ENCODE data around the gene FPGS. TPM values are rescaled to one million over a fixed set of nuclear protein-coding genes. Genes with fewer than 3 reads are reported as not detected.
A peak's percentile ranks its signal among the peaks of the same experiment; 100 is the strongest.
"Not testable (repeated sequence)": the region's sequence is repeated elsewhere in the genome, so short reads cannot be mapped to it uniquely, and the experiment has no call there.

Gene FPGS
- total RNA-seq, 2 donors from 2014 or later = 96.0 to 150 TPM

DNA sequence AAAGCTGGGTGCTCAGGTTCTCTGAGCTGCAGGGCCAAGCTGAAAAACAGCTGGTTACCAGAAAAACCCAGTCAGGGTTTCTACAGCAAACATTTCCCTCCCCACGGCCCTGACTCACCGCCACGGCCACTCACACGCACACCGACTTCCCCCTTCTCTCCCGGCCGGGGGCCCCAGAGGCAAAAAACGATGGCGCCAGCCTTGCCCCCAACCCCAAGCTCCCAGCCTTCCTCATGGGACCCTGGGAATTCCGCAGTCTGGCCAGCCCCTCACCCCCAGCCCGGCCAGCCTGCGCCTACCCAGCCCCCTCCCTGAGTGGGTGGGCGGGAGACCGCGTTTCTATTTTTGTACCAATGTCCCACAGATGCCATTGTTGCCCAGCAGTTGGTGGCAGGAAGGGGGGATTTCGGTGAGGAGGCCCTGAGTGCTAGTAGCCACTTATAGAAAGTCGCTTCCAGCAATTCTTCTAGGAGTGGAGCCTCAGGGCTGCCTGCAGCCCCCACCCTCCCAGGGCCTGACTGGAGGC, 33.4 kb downstream of the FPGS start:
- Mint-ChIP-seq H3K27ac (peak overlapping the region in 1 of 2 donors; percentile 72), H3K4me1 (ENCODE audit: low read depth in 2 of 2) (peaks cover 0 to 2% of the 10 kb centered on the region in 2 donors), H3K27me3 (no peaks in the 10 kb centered on the region), H3K4me3 (no peak overlapping the region), H3K9me3 (no peaks in the 10 kb centered on the region), H3K36me3 (no peaks in the 10 kb centered on the region)
- ATAC-seq (peak; percentile 9 to 55), DNase-seq (ENCODE audit: low spot score) (no peak)

DNA sequence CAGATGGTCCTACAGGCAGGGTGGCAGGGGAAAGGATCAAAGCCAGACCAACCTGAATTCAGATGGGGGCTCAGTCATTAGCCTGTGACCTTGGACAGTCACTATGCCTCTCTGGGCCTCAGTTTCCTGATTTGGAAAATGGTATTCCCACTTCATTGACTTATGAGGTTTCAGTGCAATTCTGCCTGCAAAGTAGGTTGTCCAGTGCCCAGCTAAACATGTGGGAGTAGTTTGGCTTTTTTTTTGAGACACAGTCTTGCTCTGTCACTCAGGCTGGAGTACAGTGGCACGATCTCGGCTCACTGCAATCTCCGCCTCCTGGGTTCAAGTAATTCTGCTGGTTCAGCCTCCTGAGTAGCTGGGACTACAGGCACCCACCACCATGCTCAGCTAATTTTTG, 33.9 kb downstream of the FPGS start:
- not testable (repeated sequence) for H3K27ac Mint-ChIP-seq; H3K27me3 Mint-ChIP-seq; DNase-seq (ENCODE audit: low spot score); H3K4me1 Mint-ChIP-seq (ENCODE audit: low read depth in 2 of 2); H3K9me3 Mint-ChIP-seq; H3K4me3 Mint-ChIP-seq; ATAC-seq; H3K36me3 Mint-ChIP-seq

DNA sequence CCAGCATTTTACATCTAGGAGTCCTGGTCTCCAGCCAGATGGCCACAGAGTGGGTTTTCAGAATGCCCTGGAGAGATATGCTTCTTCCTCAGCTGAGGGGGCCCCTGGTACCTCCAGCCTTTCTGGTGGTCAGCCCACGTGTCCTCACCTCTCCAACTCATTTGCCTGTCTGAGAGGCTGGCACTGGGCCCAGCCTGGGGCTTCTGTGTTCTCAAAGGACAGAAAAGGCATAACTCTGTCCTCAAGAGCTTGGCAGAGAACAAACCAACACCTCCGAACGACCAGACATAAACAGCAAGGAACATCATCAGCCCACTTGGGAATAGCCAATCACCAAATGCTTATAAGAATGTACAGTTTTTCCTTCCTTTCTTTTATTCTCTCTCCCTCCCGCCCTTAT, 34.7 kb downstream of the FPGS start:
- Mint-ChIP-seq H3K9me3 (no peaks in the 10 kb centered on the region), H3K27ac (no peak overlapping the region), H3K36me3 (no peaks in the 10 kb centered on the region), H3K4me3 (no peak overlapping the region), H3K4me1 (ENCODE audit: low read depth in 2 of 2) (peaks cover 0 to 2% of the 10 kb centered on the region in 2 donors), H3K27me3 (no peaks in the 10 kb centered on the region)
- ATAC-seq (no peak), DNase-seq (ENCODE audit: low spot score) (no peak)

DNA sequence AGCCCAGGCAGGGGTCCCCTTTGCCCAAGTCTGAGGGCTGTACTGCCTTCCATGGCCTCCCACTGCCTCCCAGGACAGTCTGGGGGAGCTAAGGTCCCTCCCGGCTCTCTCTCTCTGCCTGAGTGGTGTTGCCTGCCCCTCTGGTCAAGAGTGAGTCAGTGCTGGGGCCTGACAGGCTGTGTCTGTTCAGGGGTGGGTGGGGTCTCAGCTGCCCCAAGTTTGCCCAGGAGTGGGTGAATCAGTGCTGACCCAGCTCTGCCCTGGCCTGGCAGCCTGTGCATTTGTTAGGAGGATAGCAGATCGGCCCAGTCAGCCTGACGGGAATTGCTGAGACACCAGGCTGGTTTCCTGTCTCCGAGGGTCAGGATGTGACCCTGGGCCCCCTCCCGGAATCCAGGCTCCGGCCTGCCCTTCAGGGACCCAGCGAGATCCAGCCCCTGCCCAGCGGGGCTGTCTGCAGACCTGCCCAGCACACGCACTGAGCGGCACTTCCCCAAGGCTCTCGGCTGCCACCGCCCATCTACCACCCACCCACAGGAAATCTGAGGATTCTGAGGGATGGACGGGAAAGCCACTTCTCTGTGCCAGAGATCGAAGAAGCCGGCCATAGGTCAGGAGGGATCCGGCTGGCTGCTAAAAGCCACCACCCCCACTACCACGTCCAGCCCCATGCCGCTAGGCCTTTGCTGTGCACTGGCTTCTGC, 35.8 kb downstream of the FPGS start:
- Mint-ChIP-seq H3K27ac (no peak overlapping the region), H3K27me3 (no peaks in the 10 kb centered on the region), H3K9me3 (no peaks in the 10 kb centered on the region), H3K36me3 (no peaks in the 10 kb centered on the region), H3K4me3 (no peak overlapping the region), H3K4me1 (ENCODE audit: low read depth in 2 of 2) (no peaks in the 10 kb centered on the region)
- ATAC-seq (peak; percentile 17 to 29), DNase-seq (ENCODE audit: low spot score) (no peak)

DNA sequence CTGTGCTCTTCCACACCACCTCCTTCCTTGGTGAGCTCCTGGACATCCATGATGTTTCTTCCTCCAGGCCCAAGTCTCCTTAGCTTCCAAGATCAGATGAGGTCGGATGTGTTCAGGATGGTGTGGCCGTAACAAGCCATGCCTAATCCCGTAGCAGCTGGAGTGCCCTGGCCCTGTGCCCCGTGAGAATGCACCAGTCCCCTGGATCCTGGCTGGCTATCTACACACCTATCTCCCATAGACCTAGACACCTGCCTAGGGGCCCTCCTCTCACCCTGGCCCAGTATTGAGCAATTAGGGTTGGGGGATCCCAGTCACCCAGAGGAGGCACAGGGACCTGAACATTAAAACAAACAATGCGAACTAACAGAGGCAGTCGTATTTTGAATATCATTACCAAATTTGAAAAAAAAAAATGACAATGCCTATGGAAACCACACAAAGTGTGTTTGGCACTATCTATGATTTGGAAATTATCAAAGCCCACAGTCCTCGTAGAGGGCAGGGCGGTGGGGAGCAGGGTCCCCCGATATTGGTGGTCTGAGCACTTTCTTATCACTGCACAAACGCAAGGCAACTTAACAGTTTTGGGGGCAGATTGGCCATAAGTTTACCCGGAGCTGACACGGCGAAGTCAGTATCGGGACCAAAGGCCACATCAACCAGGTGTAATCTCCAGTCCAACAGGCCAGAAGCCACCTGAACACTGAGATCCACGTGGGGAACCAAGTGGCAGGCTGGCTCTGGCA, 38.6 kb downstream of the FPGS start:
- H3K27me3 Mint-ChIP-seq = no peaks in the 10 kb centered on the region
- H3K36me3 Mint-ChIP-seq = no peaks in the 10 kb centered on the region
- H3K4me1 Mint-ChIP-seq (ENCODE audit: low read depth in 2 of 2) = no peaks in the 10 kb centered on the region
- no peak overlapping the region for H3K27ac Mint-ChIP-seq
- H3K9me3 Mint-ChIP-seq = no peaks in the 10 kb centered on the region
- H3K4me3 Mint-ChIP-seq = no peak overlapping the region
- ATAC-seq (no peak), DNase-seq (ENCODE audit: low spot score) (no peak)

DNA sequence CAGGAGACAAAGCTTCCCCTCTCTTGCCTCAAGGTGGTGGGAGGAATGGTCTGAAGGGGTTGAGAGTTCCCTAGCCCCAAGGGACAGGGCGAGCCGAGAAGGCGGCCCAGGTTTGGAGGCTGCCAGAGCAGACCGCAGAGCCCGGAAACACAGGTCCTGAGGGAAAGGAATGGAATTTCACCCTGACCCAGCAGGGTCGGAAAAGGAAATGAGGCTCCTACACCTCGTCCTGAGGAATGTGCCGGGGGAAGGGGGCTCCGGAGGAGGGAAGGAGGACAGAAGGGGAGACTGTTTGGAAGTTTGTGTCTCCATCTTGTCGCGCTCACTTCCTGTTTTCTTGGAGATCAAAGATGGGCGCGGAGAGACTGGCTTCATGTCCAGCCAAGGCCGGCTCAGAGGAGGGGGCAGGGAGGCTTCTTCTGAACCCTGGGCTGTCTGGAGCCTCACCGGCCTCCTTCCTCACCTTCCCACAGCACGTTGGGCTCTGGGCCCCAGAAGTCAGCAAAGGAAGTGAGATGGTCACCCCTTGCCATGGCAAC, 42.2 kb downstream of the FPGS start:
- Mint-ChIP-seq H3K4me3 (no peak overlapping the region), H3K9me3 (peaks cover 12% of the 10 kb centered on the region), H3K4me1 (ENCODE audit: low read depth in 2 of 2) (peaks cover 6 to 8% of the 10 kb centered on the region in 2 donors), H3K36me3 (peaks cover 11% of the 10 kb centered on the region), H3K27me3 (no peaks in the 10 kb centered on the region), H3K27ac (no peak overlapping the region)
- ATAC-seq = no peak
- no peak for DNase-seq (ENCODE audit: low spot score)

DNA sequence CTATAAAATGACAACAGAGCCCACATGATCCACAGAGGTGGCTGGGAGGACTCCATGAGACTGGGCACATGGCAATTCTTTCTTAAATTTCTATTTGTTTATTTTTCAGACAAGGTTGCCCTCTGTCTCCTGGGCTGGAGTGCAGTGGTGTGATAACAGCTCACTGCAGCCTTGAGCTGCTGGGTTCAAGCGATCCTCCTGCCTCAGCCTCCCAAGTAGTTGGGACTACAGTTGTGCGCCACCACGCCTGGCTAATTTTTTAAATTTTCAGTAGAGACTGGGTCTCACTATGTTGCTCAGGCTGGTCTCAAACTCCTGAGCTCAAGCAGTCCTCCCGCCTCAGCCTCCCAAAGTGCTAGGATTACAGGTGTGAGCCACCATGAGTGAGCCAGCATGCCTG, 42.9 kb downstream of the FPGS start:
- Mint-ChIP-seq H3K36me3 (peaks cover 11% of the 10 kb centered on the region), H3K9me3 (peaks cover 12% of the 10 kb centered on the region)
- ATAC-seq; H3K4me3 Mint-ChIP-seq; DNase-seq (ENCODE audit: low spot score); H3K4me1 Mint-ChIP-seq (ENCODE audit: low read depth in 2 of 2); H3K27me3 Mint-ChIP-seq; H3K27ac Mint-ChIP-seq: not testable (repeated sequence)

DNA sequence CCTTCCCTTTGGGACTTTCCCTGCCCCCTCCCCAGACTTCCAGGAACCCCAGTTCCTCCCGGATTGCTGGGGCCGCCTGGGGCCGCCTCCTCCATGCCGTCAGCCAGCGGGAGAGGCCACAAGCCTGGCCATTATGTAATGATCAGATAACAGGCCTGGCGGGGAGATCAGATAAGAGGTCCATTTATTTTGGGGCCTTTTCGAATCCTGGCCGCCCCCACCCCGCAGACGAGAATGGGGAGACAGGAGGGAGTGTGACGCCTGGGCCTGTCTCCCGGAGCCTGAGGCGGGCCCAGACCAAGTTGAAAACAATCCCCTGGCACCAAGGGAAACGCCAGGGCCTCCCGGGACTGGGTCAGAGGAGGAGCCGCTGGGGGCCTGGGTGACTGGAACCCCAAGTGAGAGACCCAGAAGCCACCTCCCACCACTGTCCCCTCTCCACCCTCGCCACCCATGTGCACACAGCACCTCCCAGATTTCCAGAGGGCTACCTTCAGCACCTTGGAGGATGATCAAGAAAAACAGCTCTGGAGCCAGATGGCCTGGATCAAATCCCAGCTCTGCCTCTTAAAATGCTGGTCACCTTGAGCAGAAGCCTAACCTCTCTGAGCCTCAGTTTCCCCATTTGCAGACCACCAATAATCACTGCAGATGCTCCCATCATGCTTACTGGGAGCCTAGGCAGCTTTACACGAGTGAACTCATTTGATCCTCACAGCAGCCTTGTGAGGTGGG, 43.9 kb downstream of the FPGS start:
- peaks cover 12% of the 10 kb centered on the region for H3K9me3 Mint-ChIP-seq
- H3K27ac Mint-ChIP-seq = no peak overlapping the region
- H3K36me3 Mint-ChIP-seq = peaks cover 11% of the 10 kb centered on the region
- peaks cover 8 to 9% of the 10 kb centered on the region in 2 donors for H3K4me1 Mint-ChIP-seq (ENCODE audit: low read depth in 2 of 2)
- ATAC-seq (no peak), DNase-seq (ENCODE audit: low spot score) (no peak)
- no peak overlapping the region for H3K4me3 Mint-ChIP-seq
- H3K27me3 Mint-ChIP-seq = no peaks in the 10 kb centered on the region

- no peak overlapping the region for H3K27ac Mint-ChIP-seq
- no peak overlapping the region for H3K4me3 Mint-ChIP-seq
- H3K9me3 Mint-ChIP-seq = peaks cover 12% of the 10 kb centered on the region
- H3K36me3 Mint-ChIP-seq = peaks cover 11% of the 10 kb centered on the region
- peak; percentile 65 to 84 for ATAC-seq
- H3K27me3 Mint-ChIP-seq = no peaks in the 10 kb centered on the region
- DNase-seq (ENCODE audit: low spot score) = no peak
- H3K4me1 Mint-ChIP-seq (ENCODE audit: low read depth in 2 of 2) = peaks cover 14% of the 10 kb centered on the region in 2 donors
These were observed 44.5 kb downstream of the FPGS start for GRCh38 chr9:127847178-127847510.

DNA sequence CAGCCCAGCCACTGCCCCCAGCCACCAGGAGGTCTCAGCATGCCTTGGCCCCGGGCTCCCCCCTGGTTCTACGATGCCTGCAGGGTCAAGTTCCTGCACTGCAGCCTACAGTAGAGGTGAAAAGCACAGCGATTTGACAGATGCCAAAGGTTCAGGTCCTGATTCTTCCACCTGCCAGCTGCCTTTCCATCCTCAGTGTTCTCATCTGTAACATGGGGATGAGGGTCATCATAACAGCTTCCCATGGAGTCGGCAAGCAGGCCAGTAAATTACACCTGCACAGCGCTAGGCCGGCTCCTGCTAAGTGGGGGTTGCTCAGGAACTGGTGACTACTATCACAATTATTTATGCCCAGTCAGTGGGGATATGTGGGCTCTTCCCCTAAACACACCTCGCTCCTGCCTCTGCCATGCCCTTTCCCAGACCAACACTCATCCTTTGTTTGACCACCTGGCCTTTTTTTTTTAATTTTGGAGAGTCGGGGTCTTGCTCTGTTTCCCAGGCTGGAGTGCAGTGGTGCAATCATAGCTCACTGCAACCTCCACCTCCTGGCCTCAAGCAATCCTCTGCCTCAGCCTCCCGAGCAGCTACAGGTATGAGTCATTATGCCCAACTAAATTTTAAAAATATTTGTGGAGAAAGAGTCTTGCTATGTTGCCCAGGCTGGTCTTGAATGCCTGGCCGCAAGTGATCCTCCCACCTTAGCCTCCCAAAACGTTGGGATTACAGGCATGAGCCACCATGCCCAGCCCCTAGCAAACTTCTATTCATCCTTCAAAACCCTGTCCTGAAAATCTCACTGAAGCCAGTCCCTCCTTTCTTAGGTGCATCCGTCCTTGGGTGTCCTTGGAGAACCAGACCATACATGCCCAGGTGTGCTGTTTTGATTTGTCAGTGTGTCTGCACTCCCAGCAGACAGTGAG, 45.4 kb downstream of the FPGS start:
- H3K36me3 Mint-ChIP-seq = peaks cover 11% of the 10 kb centered on the region
- no peak overlapping the region for H3K27ac Mint-ChIP-seq
- ATAC-seq = no peak
- peaks cover 16 to 20% of the 10 kb centered on the region in 2 donors for H3K4me1 Mint-ChIP-seq (ENCODE audit: low read depth in 2 of 2)
- H3K4me3 Mint-ChIP-seq = no peak overlapping the region
- no peak for DNase-seq (ENCODE audit: low spot score)
- no peaks in the 10 kb centered on the region for H3K27me3 Mint-ChIP-seq
- H3K9me3 Mint-ChIP-seq = peaks cover 12% of the 10 kb centered on the region

GRCh38 chr9:127848756-127849504, 46.2 kb downstream of the FPGS start:
- no peak overlapping the region for H3K4me3 Mint-ChIP-seq
- no peak overlapping the region for H3K27ac Mint-ChIP-seq
- ATAC-seq (no peak), DNase-seq (ENCODE audit: low spot score) (no peak)
- peaks cover 12% of the 10 kb centered on the region for H3K9me3 Mint-ChIP-seq
- peaks cover 11% of the 10 kb centered on the region for H3K36me3 Mint-ChIP-seq
- peaks cover 19 to 24% of the 10 kb centered on the region in 2 donors for H3K4me1 Mint-ChIP-seq (ENCODE audit: low read depth in 2 of 2)
- H3K27me3 Mint-ChIP-seq = no peaks in the 10 kb centered on the region

DNA sequence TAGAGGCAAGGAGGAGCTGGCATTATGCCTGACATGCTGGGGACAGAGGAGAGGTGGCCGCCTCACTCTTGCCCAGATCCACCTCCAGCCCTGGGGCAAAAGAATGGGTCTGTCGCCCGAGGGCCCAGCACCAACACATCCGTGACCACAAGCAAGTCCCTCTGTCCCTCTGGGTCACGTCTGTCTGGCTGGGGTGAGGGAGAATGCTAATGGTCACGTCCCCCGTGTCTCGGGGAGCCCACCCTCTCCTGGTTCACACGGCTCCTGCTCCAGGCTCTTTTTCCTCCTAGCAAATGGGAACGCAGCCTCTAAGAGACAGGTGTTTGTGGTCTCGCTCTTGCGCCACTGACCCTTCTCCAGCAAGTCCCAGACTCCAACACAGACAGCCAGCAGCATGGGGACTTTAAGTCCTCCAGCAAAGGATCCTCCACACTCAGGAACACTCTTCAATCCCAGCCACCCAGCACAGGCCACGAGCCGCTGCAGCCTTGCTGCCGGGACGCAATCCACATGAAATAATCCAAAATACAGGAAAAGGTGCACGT, 47.7 kb downstream of the FPGS start:
- Mint-ChIP-seq H3K4me1 (ENCODE audit: low read depth in 2 of 2) (peaks cover 20 to 25% of the 10 kb centered on the region in 2 donors), H3K27me3 (no peaks in the 10 kb centered on the region), H3K36me3 (peaks cover 11% of the 10 kb centered on the region), H3K27ac (no peak overlapping the region), H3K9me3 (peaks cover 12% of the 10 kb centered on the region), H3K4me3 (no peak overlapping the region)
- DNase-seq (ENCODE audit: low spot score) (no peak), ATAC-seq (no peak)
